Right renal pelvis (tissue), 4 donors: ENCODE measurements around the gene COL5A1. TPM values are rescaled to one million over a fixed set of nuclear protein-coding genes. Genes with fewer than 3 reads are reported as not detected.

Experiments used
- DNase-seq, 4 donors: peaks; one replicate each; pipeline ENCODE4 v3.0.0-alpha.2; 2013; ENCODE audit warnings: low read depth in 4 of 4, low spot score in 3 of 4, missing footprints in 1 of 4
- polyA plus RNA-seq, 4 donors: library from polyadenylated mRNA; unstranded; fragments of 120-200 nt; gene quantifications; one replicate each; pipeline ENCODE4 v1.2.1, GENCODE V29; 2013; ENCODE audit not compliant: insufficient read length in 4 of 4

COL5A1 gene
- 100 to 1,000 TPM in 3 of 4 donors, 10 to 100 TPM in 1; 99.9 to 133 (median 101) TPM for polyA plus RNA-seq

GRCh38 chr9:134641173-134641989, at the start of gene COL5A1:
COL5A1 (plus strand) TSS chr9:134641803; CDS start chr9:134642188, 385 bp downstream.
- peak; percentile 79 to 89 (median 86) for DNase-seq

DNA sequence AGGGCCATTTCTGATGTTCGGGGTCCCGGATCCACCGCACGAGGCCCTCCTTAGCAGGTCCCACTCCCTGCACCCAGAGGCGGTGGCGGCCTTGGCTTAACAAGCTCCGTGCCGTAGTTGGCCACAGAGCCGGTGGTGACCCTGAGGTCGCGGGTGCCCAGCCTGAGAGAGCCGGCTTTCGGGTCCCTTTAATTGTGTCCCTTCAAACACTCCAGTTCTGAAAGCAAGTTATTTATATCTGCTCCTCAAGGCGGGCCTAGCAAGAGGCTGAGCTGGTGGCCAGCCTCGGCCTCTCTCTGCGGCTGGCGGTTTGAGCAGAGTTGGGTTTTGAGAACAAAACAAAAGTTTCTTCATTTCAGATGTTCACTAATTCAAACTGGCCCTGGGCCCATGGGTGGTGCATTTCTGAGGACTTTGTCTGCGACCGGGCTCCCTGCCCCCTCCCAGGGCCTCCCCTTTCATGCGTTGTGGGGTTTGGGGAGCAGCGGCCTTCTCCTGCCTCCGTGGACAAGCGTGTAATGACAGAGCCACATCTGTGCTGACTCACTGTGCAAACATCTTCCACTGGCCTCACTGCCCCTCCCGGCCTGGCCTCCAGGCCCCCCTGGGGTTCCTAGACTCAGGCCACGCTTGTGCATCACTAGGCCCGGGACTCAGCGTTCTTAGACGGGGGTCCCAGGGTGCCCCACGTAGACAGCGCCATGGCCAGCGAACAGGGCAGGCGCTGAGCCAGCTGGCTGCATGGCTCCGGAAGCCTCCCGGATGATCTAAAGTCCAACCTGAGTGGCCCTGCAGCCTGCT, 49.4 kb upstream of the COL5A1 start:
- no peak for DNase-seq

DNA sequence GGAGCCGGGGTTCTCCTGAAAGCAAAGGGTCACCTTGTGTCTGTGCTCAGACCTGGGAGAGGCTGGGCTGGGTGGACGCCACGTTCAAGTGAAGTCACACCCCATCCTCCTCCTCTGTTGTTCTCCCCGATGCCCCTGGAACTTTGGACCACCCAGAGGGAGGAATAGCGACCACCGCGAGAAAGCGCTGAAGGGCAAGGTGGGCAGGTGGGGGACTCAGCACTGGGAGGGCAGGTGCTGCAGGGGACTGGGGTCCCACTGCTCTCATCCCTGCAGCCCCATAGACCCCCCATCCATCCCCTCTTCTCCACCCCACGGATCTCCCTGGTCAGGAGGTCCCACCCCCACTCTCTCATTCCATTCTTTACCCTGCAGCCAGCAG, 48.8 kb upstream of the COL5A1 start:
- DNase-seq = no peak

DNA sequence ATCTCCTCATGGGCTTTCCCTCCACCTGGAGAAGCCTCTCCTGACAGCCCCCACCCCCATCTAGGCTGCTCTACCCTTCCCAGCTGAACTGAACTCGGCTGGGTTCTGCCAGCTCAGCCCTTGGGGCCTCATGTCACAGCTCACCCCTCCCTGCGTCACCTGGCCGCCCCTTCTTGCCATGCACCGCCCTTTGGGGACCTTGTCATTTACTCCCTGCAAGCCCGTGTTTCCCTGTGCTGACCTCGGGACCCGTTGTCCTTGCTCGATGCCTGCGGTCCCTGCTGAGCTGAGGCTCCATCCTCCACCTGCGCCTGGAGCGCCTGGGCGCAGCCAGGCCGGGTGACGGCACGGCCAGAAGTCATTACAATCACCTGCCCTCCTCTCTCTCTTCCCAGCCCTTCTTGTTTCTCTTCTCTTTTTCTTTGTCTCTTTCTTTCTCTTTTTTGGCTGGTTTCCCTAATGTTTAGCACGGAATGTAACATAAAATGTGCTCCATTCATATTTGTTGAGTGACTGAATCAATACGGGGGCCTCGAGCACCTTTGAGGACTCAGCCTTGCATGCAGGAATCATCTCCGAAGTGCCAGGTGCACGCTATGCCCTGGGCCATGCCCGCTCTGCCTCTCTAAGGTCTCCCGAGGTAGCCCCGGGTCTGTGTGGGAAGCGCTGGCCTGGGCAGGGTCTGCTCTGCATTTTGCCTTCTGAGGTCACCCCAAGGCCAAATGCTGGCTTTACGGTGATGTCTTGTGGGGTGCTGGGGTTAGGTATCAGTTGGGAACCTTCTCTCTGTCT, 48.1 kb upstream of the COL5A1 start:
- DNase-seq = no peak

- DNase-seq = no peak
Observed at GRCh38 chr9:134594078-134594941, 47.3 kb upstream of the COL5A1 start.

GRCh38 chr9:134595014-134595413, 46.6 kb upstream of the COL5A1 start:
- DNase-seq = no peak

DNA sequence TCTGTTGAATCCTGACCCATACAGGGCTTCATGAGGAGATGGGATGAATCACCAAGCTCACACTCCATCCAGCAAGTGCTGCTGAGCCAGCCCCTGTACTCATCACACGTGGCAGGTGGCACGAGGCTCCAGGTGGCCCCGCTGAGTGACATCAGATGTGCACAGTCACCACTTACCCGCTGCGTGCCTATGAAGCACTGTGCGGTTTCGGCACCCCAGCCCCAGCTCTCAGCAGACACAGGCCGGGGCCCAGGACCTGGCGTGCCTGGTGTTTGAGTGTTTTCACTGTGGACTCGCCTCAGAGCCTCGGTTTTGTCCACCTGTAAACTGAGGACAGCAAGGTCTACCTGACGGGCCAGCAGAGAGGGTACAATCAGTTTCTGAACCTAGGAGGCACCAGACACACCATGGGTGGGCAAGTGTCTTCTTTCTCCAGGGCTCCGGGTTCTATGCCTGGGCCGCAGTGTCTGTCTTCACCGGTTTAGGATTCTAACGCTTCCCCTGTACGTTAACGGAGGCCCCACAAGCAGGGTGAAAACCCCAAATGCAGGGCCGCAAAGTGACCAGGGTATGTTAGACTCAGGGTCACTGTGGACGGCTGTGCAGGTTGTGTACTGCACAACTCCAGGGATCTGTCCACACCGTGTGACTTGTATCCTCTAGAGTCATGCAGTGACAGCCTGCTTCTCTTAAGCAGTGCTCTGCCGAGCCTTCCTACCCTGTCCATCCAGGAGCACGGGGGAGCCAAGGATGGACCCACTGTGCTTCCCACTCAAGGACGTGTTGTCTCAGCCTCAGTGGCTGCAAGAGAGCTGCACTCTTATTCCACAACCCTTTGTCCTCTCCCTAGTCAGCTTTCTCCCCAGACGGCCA, 44.3 kb upstream of the COL5A1 start:
- DNase-seq = no peak

DNA sequence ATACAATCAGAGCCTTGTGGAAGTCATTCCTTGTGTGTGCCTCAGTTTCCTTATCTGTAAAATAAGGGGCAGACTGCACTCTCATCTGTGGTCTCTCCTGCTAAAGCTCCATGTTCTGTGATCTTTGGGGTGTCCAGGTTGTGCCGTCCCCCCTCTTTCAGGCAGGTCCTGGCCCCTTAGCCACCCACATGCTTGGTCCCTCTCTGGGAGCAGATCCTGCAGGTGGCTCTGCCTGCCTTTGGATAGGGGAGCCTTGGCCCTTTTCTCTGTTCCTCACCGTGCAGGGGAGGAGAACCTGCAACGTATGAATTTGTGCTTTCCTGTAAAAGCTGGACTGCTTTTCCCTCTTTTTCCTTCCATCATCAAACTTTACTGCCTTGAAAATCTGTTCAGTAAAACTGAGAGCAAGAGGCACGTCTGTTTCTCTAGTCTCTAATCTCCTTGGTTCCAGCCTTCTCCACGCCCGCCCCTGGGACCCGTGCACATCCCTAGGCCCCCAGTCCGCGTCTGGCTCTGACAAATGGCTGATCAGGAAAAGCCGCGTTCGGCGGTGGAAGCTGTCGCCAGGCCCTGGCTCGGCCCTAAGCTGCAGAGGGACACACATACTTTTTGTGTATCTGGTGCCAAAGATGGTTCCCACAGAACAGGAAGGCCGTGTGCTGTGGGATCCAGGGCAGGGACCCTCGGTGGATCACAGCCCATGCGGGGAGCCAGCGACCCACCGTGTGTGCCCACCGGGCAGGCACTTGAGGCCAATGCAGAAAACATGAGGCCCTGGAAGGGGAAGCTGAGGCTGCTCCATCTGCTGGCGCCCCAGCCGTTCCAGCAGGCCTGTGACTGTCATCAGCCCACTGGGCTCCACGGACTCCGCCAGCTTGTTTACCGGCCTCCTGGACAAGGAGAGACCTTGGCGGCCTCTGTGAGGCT, 43.4 kb upstream of the COL5A1 start:
- no peak for DNase-seq

DNA sequence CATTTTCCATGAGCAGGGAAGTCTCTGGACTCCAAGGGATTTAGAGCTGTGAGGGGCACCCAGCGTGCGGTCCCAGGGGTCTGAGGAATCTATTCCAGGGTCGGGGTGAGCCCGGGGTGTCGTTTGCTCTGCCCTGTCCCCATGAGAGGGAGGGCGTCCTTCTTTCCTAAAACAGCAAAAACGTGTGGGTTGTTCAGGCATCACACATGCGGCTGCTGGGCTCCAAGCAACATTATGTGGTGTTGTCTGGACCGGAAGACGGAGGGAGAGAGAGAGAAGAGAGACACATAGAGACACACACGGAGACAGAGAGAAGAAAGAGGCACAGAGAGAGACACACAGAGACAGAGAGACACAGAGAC, 42.7 kb upstream of the COL5A1 start:
- DNase-seq = no peak

DNA sequence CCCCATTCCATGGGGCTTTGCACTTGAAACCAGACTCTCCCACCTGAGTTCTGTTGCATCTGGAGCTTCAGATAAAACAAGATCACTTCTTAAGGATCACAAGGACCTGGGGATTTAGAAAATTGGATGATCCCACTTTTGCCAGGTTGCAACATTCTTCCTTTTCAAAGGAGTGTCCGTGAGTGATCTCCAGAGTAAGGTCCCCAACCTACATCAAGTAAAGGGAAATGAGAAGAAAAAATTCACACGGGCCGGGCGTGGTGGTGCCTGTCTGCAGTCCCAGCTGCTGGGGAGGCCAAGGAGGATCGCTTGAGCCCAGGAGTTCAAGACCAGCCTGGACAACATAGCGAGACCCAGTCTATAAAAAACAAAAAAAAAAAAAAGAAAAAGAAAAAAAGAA, 41.2 kb upstream of the COL5A1 start:
- DNase-seq = no peak

GRCh38 chr9:134600836-134601638, 40.6 kb upstream of the COL5A1 start:
- DNase-seq = no peak

- no peak for DNase-seq
Observed at GRCh38 chr9:134601764-134602163, 39.8 kb upstream of the COL5A1 start.

DNA sequence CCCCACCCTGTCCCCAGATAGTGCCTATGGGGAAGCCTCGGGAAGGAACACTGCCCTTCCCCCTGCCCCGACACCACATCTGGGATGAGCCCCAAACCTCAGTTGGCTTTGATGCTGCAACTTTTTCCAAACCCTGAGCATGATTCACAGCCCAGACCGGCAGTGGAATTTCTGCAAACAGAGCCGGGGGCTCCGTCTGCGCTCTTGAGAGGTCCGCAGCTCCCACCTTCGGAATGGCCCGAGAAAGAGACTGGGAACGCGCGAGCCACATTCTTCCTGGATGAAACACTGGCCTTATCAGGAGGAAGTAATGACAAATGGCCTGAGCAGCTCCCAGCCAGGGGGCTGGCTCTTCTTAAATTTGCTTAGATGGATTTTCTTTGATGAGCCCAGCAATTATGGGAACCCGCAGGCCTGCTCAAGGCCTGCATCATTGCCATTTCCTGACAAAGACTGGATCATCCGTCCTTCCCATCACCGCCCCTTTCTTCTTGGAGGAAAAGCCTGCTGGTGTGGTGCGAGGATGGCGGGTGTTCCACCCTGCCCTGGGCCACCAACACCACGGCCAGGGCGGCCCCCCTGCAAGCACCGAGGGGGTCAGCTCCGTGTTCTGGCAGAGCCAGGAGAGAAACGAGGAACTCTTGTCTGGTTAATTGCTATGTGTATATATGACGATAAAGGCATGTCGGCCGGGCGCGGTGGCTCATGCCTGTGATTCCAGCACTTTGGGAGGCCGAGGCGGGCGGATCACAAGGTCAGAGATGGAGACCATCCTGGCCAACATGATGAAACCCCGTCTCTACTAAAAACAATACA, 38.8 kb upstream of the COL5A1 start:
- DNase-seq = no peak

DNA sequence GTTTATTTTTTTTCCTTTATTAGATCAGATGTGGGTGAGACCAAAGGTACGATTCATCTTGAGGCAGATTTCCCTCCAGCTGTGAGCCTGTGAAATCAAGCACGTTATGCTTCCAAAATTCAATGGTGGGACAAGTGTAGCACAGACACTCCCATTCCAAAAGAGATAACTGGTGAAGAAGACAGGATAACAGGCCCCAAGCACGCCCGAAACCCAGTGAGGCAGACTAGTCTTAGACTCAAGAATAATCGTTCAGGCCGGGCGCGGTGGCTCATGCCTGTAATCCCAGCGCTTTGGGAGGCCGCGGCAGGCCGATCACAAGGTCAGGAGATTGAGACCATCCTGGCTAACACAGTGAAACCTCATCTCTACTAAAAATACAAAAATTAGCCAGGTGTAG, 36.8 kb upstream of the COL5A1 start:
- DNase-seq = no peak

DNA sequence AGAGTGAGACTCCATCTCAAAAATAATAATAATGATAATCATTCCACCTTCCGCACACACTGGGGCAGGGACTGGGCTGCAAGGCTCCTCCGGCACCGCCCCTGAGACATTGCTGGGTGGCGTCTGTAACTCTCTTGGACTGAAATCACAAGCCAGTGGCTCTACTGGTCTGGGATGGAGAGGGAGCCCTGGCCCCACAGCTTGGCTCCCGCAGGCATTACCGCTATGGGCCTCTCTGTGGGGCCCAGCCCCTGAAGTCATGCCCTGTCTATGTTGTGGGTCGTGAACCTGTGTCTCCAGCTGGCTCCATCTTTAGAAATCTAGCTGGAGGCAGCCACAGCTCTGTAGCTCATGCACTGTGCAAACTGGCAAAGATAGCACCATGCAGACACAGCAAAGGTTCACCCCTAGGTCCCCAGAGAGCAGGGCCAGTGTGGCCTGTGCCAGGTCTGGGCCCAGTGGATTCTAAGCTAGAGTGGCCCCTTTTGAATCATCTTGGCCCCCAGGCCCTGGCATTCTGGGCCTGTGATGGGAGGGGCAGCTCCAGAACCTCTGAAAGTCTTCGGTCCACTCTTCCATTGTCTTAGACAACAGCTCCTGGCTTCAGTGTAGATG, 36.1 kb upstream of the COL5A1 start:
- no peak for DNase-seq

DNA sequence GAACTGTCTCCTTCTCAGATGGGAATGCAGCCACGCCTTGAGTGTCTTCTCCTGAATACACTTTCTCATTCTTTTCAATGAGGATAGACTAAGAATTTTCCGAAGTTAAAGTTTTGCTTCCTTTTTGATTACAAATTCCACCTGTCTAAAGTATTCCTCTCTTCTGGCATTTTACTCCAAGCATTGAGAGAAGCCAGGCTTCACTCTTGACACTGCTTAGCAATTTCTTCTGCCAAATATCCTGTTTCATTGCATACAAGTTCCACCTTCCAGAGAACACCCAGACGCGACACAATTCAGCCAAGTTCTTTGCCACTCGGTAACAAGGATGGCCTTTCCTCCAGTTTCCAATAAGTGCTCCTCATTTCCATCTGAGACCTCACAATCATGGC, 35.6 kb upstream of the COL5A1 start:
- no peak for DNase-seq
